BLaER1 (cell line): Measurements from ENCODE around the gene RBM19.

Source experiments
- H3K27ac ChIP-seq: shearing (Covaris generic); formaldehyde crosslinking; 2 replicates; pipeline ENCODE4 v1.8.1; 2022
- H3K27me3 ChIP-seq: shearing (Covaris generic); formaldehyde crosslinking; 2 replicates; pipeline ENCODE4 v1.8.1; 2022
- H3K36me3 ChIP-seq: shearing (Covaris generic); formaldehyde crosslinking; 2 replicates; pipeline ENCODE4 v1.8.1; 2022
- H3K4me1 ChIP-seq: shearing (Covaris generic); formaldehyde crosslinking; 2 replicates; pipeline ENCODE4 v1.8.1; 2022
- H3K4me2 ChIP-seq: shearing (Covaris generic); formaldehyde crosslinking; 2 replicates; pipeline ENCODE4 v1.8.1; 2022
- H3K4me3 ChIP-seq: shearing (Covaris generic); formaldehyde crosslinking; 2 replicates; pipeline ENCODE4 v1.8.1; 2022
- H3K9ac ChIP-seq: shearing (Covaris generic); formaldehyde crosslinking; 2 replicates; pipeline ENCODE4 v1.8.1; 2022
- H3K9me3 ChIP-seq: shearing (Covaris generic); formaldehyde crosslinking; 2 replicates; pipeline ENCODE4 v1.8.1; 2022
- H4K20me1 ChIP-seq: shearing (Covaris generic); formaldehyde crosslinking; 2 replicates; pipeline ENCODE4 v1.8.1; 2022
- Cebpa-rat ChIP-seq: shearing (Covaris generic); IDR thresholded peaks from 2 replicates; pipeline ENCODE4 v1.8.1; 2022

RBM19 gene

GRCh38 chr12:113965951-113966797 is at the start of gene RBM19:
Gene RBM19, minus strand, starts transcription at chr12:113966325. Its CDS starts 98 bp downstream, at chr12:113966227.
- peak within 1 kb of the TSS; percentile 77 for H3K27ac ChIP-seq
- peak within 1 kb of the TSS; percentile 78 for H3K9ac ChIP-seq
- no peak for TF ChIP-seq Cebpa-rat
- H3K27me3 ChIP-seq: no peaks in the 10 kb centered on the region
- H3K4me2 ChIP-seq: peak within 1 kb of the TSS; percentile 89
- peak within 1 kb of the TSS; percentile 80 for H3K4me3 ChIP-seq
- H3K9me3 ChIP-seq: no peaks in the 10 kb centered on the region
- peaks cover 28% of the 10 kb centered on the region for H3K4me1 ChIP-seq
- peaks cover 32% of the 10 kb centered on the region for H3K36me3 ChIP-seq
- no peaks in the 10 kb centered on the region for H4K20me1 ChIP-seq

GRCh38 chr12:114015851-114016250 is 49.7 kb upstream of the RBM19 start:
- H3K9ac ChIP-seq: no peak overlapping the region
- no peaks in the 10 kb centered on the region for H3K36me3 ChIP-seq
- no peak overlapping the region for H3K27ac ChIP-seq
- no peaks in the 10 kb centered on the region for H4K20me1 ChIP-seq
- no peak overlapping the region for H3K4me3 ChIP-seq
- H3K27me3 ChIP-seq: no peaks in the 10 kb centered on the region
- peaks cover 9% of the 10 kb centered on the region; the same call in 1 of the 2 replicates for H3K4me1 ChIP-seq
- H3K9me3 ChIP-seq: no peaks in the 10 kb centered on the region
- TF ChIP-seq Cebpa-rat: no peak
- no peak overlapping the region for H3K4me2 ChIP-seq

GRCh38 chr12:114013575-114014345 is 47.6 kb upstream of the RBM19 start:
- Histone ChIP-seq H3K4me2 (no peak overlapping the region), H3K4me3 (no peak overlapping the region), H3K27ac (no peak overlapping the region), H3K27me3 (no peaks in the 10 kb centered on the region), H3K9ac (no peak overlapping the region), H3K36me3 (no peaks in the 10 kb centered on the region), H4K20me1 (no peaks in the 10 kb centered on the region), H3K4me1 (peaks cover 9% of the 10 kb centered on the region; the same call in 1 of the 2 replicates), H3K9me3 (no peaks in the 10 kb centered on the region)
- TF ChIP-seq Cebpa-rat: no peak

- Histone ChIP-seq H3K4me2 (no peak overlapping the region), H3K4me1 (peaks cover 9% of the 10 kb centered on the region; the same call in 1 of the 2 replicates), H3K9ac (no peak overlapping the region), H4K20me1 (no peaks in the 10 kb centered on the region), H3K36me3 (no peaks in the 10 kb centered on the region), H3K4me3 (no peak overlapping the region), H3K27me3 (no peaks in the 10 kb centered on the region), H3K27ac (no peak overlapping the region), H3K9me3 (no peaks in the 10 kb centered on the region)
- no peak for TF ChIP-seq Cebpa-rat
Measured at GRCh38 chr12:114012744-114013431, 46.8 kb upstream of the RBM19 start.

GRCh38 chr12:114011711-114012110 is 45.6 kb upstream of the RBM19 start:
- no peaks in the 10 kb centered on the region for H3K27me3 ChIP-seq
- H3K27ac ChIP-seq: no peak overlapping the region

GRCh38 chr12:114006482-114007425 is 40.6 kb upstream of the RBM19 start:
- TF ChIP-seq Cebpa-rat: no peak
- no peaks in the 10 kb centered on the region for H3K36me3 ChIP-seq
- H3K27ac ChIP-seq: no peak overlapping the region

More at GRCh38 chr12:114011711-114012110, 45.6 kb upstream of the RBM19 start:
- no peak overlapping the region for H3K4me2 ChIP-seq
- H3K36me3 ChIP-seq: no peaks in the 10 kb centered on the region
- no peak for TF ChIP-seq Cebpa-rat
- no peaks in the 10 kb centered on the region for H3K9me3 ChIP-seq
- no peak overlapping the region for H3K4me3 ChIP-seq
- peaks cover 9% of the 10 kb centered on the region; the same call in 1 of the 2 replicates for H3K4me1 ChIP-seq
- H4K20me1 ChIP-seq: no peaks in the 10 kb centered on the region
- H3K9ac ChIP-seq: no peak overlapping the region

GRCh38 chr12:114004402-114004801 is 38.3 kb upstream of the RBM19 start:
- no peak for TF ChIP-seq Cebpa-rat
- Histone ChIP-seq H3K36me3 (no peaks in the 10 kb centered on the region), H3K4me2 (no peak overlapping the region), H3K9ac (no peak overlapping the region), H3K27me3 (no peaks in the 10 kb centered on the region), H3K4me1 (peaks cover 16% of the 10 kb centered on the region), H3K4me3 (no peak overlapping the region), H3K9me3 (no peaks in the 10 kb centered on the region), H3K27ac (no peak overlapping the region), H4K20me1 (no peaks in the 10 kb centered on the region)

More at GRCh38 chr12:114006482-114007425, 40.6 kb upstream of the RBM19 start:
- peaks cover 16% of the 10 kb centered on the region for H3K4me1 ChIP-seq
- H3K9me3 ChIP-seq: no peaks in the 10 kb centered on the region
- H3K9ac ChIP-seq: no peak overlapping the region
- no peaks in the 10 kb centered on the region for H3K27me3 ChIP-seq
- H3K4me3 ChIP-seq: no peak overlapping the region
- peak overlapping the region; percentile 52; the same call in 1 of the 2 replicates for H3K4me2 ChIP-seq
- no peaks in the 10 kb centered on the region for H4K20me1 ChIP-seq

GRCh38 chr12:114003286-114003685 is 37.2 kb upstream of the RBM19 start:
- Histone ChIP-seq H3K36me3 (no peaks in the 10 kb centered on the region), H3K9me3 (no peaks in the 10 kb centered on the region), H3K27me3 (no peaks in the 10 kb centered on the region), H4K20me1 (no peaks in the 10 kb centered on the region), H3K4me2 (no peak overlapping the region), H3K4me3 (no peak overlapping the region), H3K27ac (no peak overlapping the region), H3K4me1 (peaks cover 16% of the 10 kb centered on the region), H3K9ac (no peak overlapping the region)
- TF ChIP-seq Cebpa-rat: no peak
